OCI-LY3 (cell line): Measurements from ENCODE around the gene CDKN1C.

Experiments used
- H2AFZ ChIP-seq: fragments of 200-600, 300-600 bp; shearing (Covaris generic); 2 replicates; pipeline ENCODE4 v1.6.0; 2014; ENCODE audit warnings: antibody characterized with exemption, low read depth, low read length
- H3K27ac ChIP-seq: fragments of 200-600, 300-600 bp; sonication (generic); 2 replicates; pipeline ENCODE4 v1.5.1; 2014; ENCODE audit warnings: mild to moderate bottlenecking, low read length, moderate library complexity, mixed read lengths
- H3K27me3 ChIP-seq: fragments of 200-600, 300-600 bp; sonication (generic); 2 replicates; pipeline ENCODE4 v1.6.1; 2014; ENCODE audit warnings: low read depth, low read length, mixed read lengths
- H3K36me3 ChIP-seq: fragments of 200-600, 300-600 bp; sonication (generic); replicated peaks from 2 replicates; pipeline ENCODE3; 2014; ENCODE audit warnings: low read depth, low read length, mixed read lengths
- H3K4me1 ChIP-seq: fragments of 300-600, 200-600 bp; sonication (generic); 2 replicates; pipeline ENCODE4 v1.6.1; 2014; ENCODE audit warnings: low read length, mixed read lengths
- H3K4me2 ChIP-seq: fragments of 200-600, 300-600 bp; sonication (generic); 2 replicates; pipeline ENCODE4 v1.6.1; 2014; ENCODE audit warnings: low read length, mixed read lengths
- H3K4me3 ChIP-seq: fragments of 300-600, 200-600 bp; sonication (generic); 2 replicates; pipeline ENCODE4 v1.5.1; 2014; ENCODE audit warnings: antibody characterized with exemption, mild to moderate bottlenecking, low read length, moderate library complexity
- H3K79me2 ChIP-seq: fragments of 300-600, 200-600 bp; shearing (Covaris generic); 2 replicates; pipeline ENCODE4 v1.6.1; 2014; ENCODE audit warnings: mild to moderate bottlenecking, low read length, mixed read lengths
- H3K9ac ChIP-seq: fragments of 300-600, 200-600 bp; shearing (Covaris generic); 2 replicates; pipeline ENCODE4 v1.6.0; 2014; ENCODE audit warnings: mild to moderate bottlenecking, low read length, moderate library complexity
- H3K9me3 ChIP-seq: fragments of 200-600, 300-600 bp; shearing (Covaris generic); 2 replicates; pipeline ENCODE4 v1.6.1; 2014; ENCODE audit warnings: low read length, mixed read lengths; ENCODE audit not compliant: insufficient read depth
- H4K20me1 ChIP-seq: fragments of 200-600, 300-600 bp; sonication (generic); 2 replicates; pipeline ENCODE4 v1.6.1; 2016; ENCODE audit warnings: low read length, mixed read lengths; ENCODE audit not compliant: insufficient read depth
- EZH2phosphoT487 ChIP-seq: fragments of 200-600 bp; shearing (Covaris generic); IDR thresholded peaks from 2 replicates; pipeline ENCODE4 v1.6.1; 2018; ENCODE audit warnings: antibody characterized with exemption, mixed run types, low read depth
- TF ChIP-seq, protein P1 (sequence below): fragments of 200-600, 300-600 bp; sonication (generic); IDR thresholded peaks from 2 replicates; pipeline ENCODE4 v1.5.1; 2014; ENCODE audit warnings: antibody characterized with exemption, low read length, low read depth

CDKN1C gene

DNA sequence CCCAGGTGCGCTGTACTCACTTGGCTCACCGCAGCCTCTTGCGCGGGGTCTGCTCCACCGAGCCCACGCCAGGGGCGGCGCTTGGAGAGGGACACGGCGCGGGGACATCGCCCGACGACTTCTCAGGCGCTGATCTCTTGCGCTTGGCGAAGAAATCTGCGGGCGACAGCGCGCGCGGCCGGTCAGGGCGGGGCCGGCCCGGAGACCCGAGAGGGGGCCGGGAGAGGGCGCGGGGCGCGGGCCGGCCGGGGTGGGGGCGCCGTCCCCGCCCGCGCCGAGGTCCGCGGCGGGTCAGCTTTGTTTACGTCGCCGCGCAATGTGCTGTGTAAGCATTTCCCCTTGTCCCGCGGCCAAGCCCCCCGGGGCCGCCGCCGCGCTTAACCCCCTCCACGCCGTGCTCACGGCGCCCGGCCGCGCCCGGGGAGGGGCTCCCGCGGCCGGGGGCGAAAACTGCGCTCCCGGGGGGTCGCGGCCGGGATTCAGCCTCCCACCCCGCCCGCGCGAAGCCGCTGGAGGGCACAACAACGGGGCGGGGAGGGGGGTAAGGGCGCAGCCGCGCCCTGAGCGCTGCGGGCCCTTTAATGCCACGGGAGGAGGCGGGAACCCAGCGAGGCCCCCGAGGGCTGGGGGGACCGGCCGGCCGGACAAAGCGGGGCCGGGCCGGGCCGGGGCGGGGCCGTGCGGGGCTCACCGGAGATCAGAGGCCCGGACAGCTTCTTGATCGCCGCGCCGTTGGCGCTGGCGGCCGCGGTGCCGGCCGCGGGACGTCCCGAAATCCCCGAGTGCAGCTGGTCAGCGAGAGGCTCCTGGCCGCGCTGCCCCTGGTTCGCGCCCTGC, 1.4 kb downstream of the CDKN1C start:
- Histone ChIP-seq H3K4me3 (no peak overlapping the region), H3K4me2 (no peak overlapping the region), H3K9ac (no peak overlapping the region), H3K27ac (no peak overlapping the region), H3K4me1 (no peaks in the 10 kb centered on the region), H3K79me2 (no peaks in the 10 kb centered on the region), H2AFZ (no peak overlapping the region), H4K20me1 (no peaks in the 10 kb centered on the region), H3K9me3 (no peaks in the 10 kb centered on the region), H3K27me3 (no peaks in the 10 kb centered on the region), H3K36me3 (no peaks in the 10 kb centered on the region)
- TF ChIP-seq, protein P1, sequence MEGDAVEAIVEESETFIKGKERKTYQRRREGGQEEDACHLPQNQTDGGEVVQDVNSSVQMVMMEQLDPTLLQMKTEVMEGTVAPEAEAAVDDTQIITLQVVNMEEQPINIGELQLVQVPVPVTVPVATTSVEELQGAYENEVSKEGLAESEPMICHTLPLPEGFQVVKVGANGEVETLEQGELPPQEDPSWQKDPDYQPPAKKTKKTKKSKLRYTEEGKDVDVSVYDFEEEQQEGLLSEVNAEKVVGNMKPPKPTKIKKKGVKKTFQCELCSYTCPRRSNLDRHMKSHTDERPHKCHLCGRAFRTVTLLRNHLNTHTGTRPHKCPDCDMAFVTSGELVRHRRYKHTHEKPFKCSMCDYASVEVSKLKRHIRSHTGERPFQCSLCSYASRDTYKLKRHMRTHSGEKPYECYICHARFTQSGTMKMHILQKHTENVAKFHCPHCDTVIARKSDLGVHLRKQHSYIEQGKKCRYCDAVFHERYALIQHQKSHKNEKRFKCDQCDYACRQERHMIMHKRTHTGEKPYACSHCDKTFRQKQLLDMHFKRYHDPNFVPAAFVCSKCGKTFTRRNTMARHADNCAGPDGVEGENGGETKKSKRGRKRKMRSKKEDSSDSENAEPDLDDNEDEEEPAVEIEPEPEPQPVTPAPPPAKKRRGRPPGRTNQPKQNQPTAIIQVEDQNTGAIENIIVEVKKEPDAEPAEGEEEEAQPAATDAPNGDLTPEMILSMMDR, result no peak
- TF ChIP-seq EZH2phosphoT487, result no peak

DNA sequence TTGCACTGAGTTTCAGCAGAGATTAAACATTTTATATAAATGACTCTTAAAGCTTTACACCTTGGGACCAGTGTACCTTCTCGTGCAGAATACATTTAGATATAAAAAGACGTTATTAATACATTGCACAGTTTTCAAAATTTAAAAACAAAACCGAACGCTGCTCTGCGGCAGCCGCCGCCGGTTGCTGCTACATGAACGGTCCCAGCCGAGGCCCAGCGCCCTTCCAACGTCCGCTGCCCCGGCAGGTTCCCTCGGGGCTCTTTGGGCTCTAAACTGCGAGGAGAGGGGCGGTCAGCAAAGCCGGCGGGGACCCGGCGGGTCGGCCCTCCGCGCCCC, 2.0 kb downstream of the CDKN1C start:
- H3K4me2 ChIP-seq, result no peak overlapping the region
- no peak for TF ChIP-seq EZH2phosphoT487
- TF ChIP-seq, protein P1, result no peak
- no peaks in the 10 kb centered on the region for H3K4me1 ChIP-seq
- no peaks in the 10 kb centered on the region for H4K20me1 ChIP-seq
- H3K27ac ChIP-seq, result no peak overlapping the region
- no peaks in the 10 kb centered on the region for H3K9me3 ChIP-seq
- H3K4me3 ChIP-seq, result no peak overlapping the region
- H3K9ac ChIP-seq, result no peak overlapping the region
- no peak overlapping the region for H2AFZ ChIP-seq
- no peaks in the 10 kb centered on the region for H3K79me2 ChIP-seq
- H3K27me3 ChIP-seq, result no peaks in the 10 kb centered on the region
- no peaks in the 10 kb centered on the region for H3K36me3 ChIP-seq

DNA sequence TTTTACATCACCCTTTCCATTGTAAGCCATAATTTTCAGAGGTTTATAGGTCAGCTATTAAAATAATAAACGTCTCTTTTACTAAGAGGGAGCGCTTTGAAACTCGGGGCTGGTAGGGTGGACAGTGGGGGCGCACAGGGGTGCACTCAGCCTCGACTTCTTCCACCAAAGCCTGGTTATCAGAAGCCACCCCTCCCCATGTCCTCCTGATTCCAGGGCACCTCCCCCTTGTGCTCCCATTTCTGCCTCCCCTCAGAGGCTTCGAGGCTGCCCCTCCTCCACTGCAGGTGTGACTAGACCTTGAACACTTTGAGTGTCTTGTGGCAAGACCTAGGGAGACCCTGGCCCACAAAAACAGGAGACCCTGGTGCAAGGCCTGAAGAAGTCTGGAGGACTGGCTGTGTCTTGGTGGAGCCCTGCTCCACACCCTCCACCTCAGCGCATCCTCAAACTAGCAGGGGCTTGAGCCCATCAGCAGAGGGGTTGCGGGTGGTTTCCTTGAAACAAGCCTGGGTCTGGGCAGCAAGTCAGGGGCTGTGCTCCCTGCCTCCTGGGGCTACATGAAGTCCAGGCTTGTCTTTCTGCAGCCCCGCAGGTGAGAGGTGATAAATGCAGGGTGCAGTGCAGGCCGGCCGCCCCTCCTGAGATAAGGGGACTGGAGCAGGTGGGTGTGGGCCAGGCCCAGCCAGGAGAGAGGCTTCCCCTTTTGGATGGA, 3.0 kb downstream of the CDKN1C start:
- Histone ChIP-seq H3K4me2 (no peak overlapping the region), H3K9me3 (no peaks in the 10 kb centered on the region), H3K36me3 (no peaks in the 10 kb centered on the region), H3K79me2 (no peaks in the 10 kb centered on the region), H3K9ac (no peak overlapping the region), H3K27ac (no peak overlapping the region), H3K27me3 (no peaks in the 10 kb centered on the region), H3K4me1 (no peaks in the 10 kb centered on the region), H2AFZ (no peak overlapping the region), H3K4me3 (no peak overlapping the region), H4K20me1 (no peaks in the 10 kb centered on the region)
- TF ChIP-seq EZH2phosphoT487, result no peak
- TF ChIP-seq, protein P1, result no peak

DNA sequence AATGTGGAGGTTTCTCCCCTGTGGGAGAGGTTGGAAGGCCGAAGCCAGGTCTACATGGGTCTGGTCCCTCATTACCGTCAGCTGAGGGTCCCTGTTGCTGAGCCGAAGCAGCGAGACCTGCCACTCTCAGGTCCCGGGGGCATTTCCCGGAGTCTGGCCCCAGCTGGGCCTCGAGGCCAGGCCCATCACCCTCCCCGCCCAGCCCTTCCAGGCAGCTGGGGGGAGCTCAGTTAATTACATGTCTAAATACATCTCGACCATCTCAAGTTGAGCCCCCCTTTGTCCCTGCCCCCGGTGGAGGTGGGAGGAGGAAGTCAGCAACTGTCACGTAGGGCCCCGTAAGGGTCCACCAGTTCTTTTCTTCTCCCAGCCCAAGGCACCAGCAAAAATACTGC, 3.6 kb downstream of the CDKN1C start:
- Histone ChIP-seq H3K4me2 (no peak overlapping the region), H3K9me3 (no peaks in the 10 kb centered on the region), H3K4me1 (no peaks in the 10 kb centered on the region), H3K9ac (no peak overlapping the region), H3K27me3 (no peaks in the 10 kb centered on the region), H3K36me3 (no peaks in the 10 kb centered on the region), H3K27ac (no peak overlapping the region), H3K79me2 (no peaks in the 10 kb centered on the region), H3K4me3 (no peak overlapping the region), H2AFZ (no peak overlapping the region), H4K20me1 (no peaks in the 10 kb centered on the region)
- TF ChIP-seq, protein P1, result no peak
- TF ChIP-seq EZH2phosphoT487, result no peak
